Measurements from ENCODE around the gene CPZ. TPM values are rescaled to one million over a fixed set of nuclear protein-coding genes. Genes with fewer than 3 reads are reported as not detected.

The CPZ gene
- total and polyA plus RNA-seq, 2 experiments from 2014 or later: 24.6 to 37.3 TPM

DNA sequence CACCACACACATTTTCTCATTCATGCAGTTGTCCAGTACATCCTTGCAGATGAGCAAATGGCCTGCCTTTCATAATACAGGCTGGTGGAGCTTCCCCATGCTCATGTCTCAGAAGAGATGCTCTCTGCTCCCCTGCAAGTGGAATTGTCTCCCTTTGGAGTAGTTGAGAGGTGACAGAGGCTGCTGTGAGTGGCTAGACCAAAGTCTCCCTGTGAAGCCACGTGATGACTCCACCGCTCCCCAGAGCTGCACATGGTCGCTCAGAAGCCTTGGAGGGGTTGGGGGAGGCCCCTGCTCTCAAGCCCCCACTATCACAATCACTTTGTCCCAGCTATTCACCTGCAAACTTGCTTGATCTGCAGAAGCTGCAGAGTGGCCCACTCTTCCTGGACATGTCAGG is 13.8 kb upstream of the CPZ start:
- Mint-ChIP-seq H3K27me3 (ENCODE audit: insufficient read depth, low read depth, poor library complexity) (peaks cover 37% of the 10 kb centered on the region), H3K9me3 (no peaks in the 10 kb centered on the region), H3K36me3 (ENCODE audit: low read depth) (no peaks in the 10 kb centered on the region), H3K4me3 (peak overlapping the region; percentile 39; the same call in 1 of the 3 replicates), H3K4me1 (peaks cover 27% of the 10 kb centered on the region), H3K27ac (no peak overlapping the region)
- Histone ChIP-seq H2AFZ (no peak overlapping the region), H3K36me3 (ENCODE audit: insufficient read depth) (no peaks in the 10 kb centered on the region), H3K4me3 (no peak overlapping the region), H3K27me3 (ENCODE audit: insufficient read depth) (peaks cover 13% of the 10 kb centered on the region), H4K20me1 (replicated peaks; ENCODE audit: insufficient read depth) (no peaks in the 10 kb centered on the region), H3K9me2 (ENCODE audit: insufficient read depth) (no peaks in the 10 kb centered on the region), H3K79me2 (replicated peaks; ENCODE audit: insufficient read depth) (no peaks in the 10 kb centered on the region), H3K4me1 (ENCODE audit: insufficient read depth) (peaks cover 16% of the 10 kb centered on the region; the same call in 1 of the 2 replicates), H3K4me2 (no peak overlapping the region), H3K27ac (ENCODE audit: low read depth) (no peak overlapping the region), H3F3A (replicated peaks; ENCODE audit: low read depth) (0 out of 2 replicates have a peak, but pooled peaks cover 2% of the 10 kb centered on the region)
- no peak for ATAC-seq
- TF ChIP-seq EZH2phosphoT487 (IDR thresholded peaks at IDR 0.05; ENCODE audit: unreplicated experiment) (no peak), EZH2 (IDR thresholded peaks at IDR 0.05; ENCODE audit: low read depth, unreplicated experiment) (no peak), STAT1 (IDR thresholded peaks at IDR 0.05; ENCODE audit: unreplicated experiment) (no peak)
- DNase-seq (ENCODE audit: low spot score): no peak

DNA sequence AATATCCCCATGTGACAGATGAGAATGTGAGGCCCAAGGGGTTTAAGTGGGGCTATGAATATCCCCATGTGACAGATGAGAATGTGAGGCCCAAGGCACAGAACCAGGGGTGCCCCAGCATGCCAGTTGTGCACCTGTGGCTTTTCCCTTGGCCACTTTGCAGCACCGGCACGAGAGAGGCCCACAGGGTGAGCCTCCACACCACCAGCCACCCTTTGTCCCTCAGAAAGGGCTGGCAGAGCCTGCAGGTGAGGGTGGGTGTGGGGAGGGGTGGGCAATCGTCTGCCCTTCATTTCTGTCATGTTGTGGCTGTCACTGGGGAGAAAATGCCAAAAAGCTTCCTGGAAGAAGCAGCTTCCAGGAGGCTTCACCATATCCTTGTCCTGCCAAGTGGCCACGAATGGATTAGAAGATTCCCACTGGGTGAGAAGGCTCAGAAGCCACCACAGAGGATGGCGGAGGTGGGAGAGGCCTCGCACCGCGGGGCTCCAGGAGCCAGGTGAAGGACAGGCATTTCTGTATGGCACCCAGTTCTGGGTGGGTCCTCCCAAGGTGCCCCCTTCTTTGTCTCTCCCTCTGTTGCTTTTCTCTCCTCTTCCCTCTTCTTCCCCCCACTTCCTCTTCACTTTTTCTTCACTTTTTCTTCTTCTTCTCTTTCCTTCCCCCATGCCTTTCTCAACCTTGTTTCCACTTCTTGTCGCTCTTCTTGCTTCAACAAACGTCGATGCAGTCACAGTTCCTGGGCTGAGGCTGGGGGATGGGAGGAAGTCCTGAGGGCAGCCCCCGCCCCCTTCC is 12.8 kb upstream of the CPZ start:
- Histone ChIP-seq H3K27ac (ENCODE audit: low read depth) (no peak overlapping the region), H3K4me1 (ENCODE audit: insufficient read depth) (peaks cover 16% of the 10 kb centered on the region; the same call in 1 of the 2 replicates), H2AFZ (peak overlapping the region; percentile 49; the same call in 1 of the 2 replicates), H3K79me2 (replicated peaks; ENCODE audit: insufficient read depth) (no peaks in the 10 kb centered on the region), H3K27me3 (ENCODE audit: insufficient read depth) (peaks cover 13% of the 10 kb centered on the region), H3K9me2 (ENCODE audit: insufficient read depth) (no peaks in the 10 kb centered on the region), H3K4me2 (peak overlapping the region; percentile 89), H4K20me1 (replicated peaks; ENCODE audit: insufficient read depth) (no peaks in the 10 kb centered on the region), H3K4me3 (peak overlapping the region; percentile 65), H3K36me3 (ENCODE audit: insufficient read depth) (no peaks in the 10 kb centered on the region), H3F3A (replicated peaks; ENCODE audit: low read depth) (0 out of 2 replicates have a peak, but pooled peaks cover 2% of the 10 kb centered on the region)
- ATAC-seq: no peak
- H3K36me3 Mint-ChIP-seq (ENCODE audit: low read depth): no peaks in the 10 kb centered on the region
- no peak overlapping the region for H3K27ac Mint-ChIP-seq
- H3K27me3 Mint-ChIP-seq (ENCODE audit: insufficient read depth, low read depth, poor library complexity): peaks cover 37% of the 10 kb centered on the region
- H3K4me1 Mint-ChIP-seq: peaks cover 34% of the 10 kb centered on the region
- peak overlapping the region; percentile 65 for H3K4me3 Mint-ChIP-seq
- no peak for DNase-seq (ENCODE audit: low spot score)
- no peaks in the 10 kb centered on the region for H3K9me3 Mint-ChIP-seq
- no peak for TF ChIP-seq POLR2AphosphoS5 (IDR thresholded peaks at IDR 0.05; ENCODE audit: low read depth)
- no peak for TF ChIP-seq EZH2 (IDR thresholded peaks at IDR 0.05; ENCODE audit: low read depth, unreplicated experiment)
- TF ChIP-seq, protein P1, sequence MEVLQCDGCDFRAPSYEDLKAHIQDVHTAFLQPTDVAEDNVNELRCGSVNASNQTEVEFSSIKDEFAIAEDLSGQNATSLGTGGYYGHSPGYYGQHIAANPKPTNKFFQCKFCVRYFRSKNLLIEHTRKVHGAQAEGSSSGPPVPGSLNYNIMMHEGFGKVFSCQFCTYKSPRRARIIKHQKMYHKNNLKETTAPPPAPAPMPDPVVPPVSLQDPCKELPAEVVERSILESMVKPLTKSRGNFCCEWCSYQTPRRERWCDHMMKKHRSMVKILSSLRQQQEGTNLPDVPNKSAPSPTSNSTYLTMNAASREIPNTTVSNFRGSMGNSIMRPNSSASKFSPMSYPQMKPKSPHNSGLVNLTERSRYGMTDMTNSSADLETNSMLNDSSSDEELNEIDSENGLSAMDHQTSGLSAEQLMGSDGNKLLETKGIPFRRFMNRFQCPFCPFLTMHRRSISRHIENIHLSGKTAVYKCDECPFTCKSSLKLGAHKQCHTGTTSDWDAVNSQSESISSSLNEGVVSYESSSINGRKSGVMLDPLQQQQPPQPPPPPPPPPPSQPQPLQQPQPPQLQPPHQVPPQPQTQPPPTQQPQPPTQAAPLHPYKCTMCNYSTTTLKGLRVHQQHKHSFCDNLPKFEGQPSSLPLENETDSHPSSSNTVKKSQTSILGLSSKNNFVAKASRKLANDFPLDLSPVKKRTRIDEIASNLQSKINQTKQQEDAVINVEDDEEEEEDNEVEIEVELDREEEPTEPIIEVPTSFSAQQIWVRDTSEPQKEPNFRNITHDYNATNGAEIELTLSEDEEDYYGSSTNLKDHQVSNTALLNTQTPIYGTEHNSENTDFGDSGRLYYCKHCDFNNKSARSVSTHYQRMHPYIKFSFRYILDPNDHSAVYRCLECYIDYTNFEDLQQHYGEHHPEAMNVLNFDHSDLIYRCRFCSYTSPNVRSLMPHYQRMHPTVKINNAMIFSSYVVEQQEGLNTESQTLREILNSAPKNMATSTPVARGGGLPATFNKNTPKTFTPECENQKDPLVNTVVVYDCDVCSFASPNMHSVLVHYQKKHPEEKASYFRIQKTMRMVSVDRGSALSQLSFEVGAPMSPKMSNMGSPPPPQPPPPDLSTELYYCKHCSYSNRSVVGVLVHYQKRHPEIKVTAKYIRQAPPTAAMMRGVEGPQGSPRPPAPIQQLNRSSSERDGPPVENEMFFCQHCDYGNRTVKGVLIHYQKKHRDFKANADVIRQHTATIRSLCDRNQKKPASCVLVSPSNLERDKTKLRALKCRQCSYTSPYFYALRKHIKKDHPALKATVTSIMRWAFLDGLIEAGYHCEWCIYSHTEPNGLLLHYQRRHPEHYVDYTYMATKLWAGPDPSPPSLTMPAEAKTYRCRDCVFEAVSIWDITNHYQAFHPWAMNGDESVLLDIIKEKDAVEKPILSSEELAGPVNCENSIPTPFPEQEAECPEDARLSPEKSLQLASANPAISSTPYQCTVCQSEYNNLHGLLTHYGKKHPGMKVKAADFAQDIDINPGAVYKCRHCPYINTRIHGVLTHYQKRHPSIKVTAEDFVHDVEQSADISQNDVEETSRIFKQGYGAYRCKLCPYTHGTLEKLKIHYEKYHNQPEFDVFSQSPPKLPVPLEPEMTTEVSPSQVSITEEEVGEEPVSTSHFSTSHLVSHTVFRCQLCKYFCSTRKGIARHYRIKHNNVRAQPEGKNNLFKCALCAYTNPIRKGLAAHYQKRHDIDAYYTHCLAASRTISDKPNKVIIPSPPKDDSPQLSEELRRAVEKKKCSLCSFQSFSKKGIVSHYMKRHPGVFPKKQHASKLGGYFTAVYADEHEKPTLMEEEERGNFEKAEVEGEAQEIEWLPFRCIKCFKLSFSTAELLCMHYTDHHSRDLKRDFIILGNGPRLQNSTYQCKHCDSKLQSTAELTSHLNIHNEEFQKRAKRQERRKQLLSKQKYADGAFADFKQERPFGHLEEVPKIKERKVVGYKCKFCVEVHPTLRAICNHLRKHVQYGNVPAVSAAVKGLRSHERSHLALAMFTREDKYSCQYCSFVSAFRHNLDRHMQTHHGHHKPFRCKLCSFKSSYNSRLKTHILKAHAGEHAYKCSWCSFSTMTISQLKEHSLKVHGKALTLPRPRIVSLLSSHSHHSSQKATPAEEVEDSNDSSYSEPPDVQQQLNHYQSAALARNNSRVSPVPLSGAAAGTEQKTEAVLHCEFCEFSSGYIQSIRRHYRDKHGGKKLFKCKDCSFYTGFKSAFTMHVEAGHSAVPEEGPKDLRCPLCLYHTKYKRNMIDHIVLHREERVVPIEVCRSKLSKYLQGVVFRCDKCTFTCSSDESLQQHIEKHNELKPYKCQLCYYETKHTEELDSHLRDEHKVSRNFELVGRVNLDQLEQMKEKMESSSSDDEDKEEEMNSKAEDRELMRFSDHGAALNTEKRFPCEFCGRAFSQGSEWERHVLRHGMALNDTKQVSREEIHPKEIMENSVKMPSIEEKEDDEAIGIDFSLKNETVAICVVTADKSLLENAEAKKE (CRISPR knock-in tag; IDR thresholded peaks at IDR 0.05): no peak
- TF ChIP-seq EZH2phosphoT487 (IDR thresholded peaks at IDR 0.05; ENCODE audit: unreplicated experiment): no peak
- no peak for TF ChIP-seq STAT1 (IDR thresholded peaks at IDR 0.05; ENCODE audit: unreplicated experiment)
- no peak for TF ChIP-seq ZNF331 (CRISPR knock-in tag; IDR thresholded peaks at IDR 0.05; ENCODE audit: low read depth)
- no peak for TF ChIP-seq CREB1 (CRISPR knock-in tag; IDR thresholded peaks at IDR 0.05; ENCODE audit: low read depth)
- TF ChIP-seq, protein P2, sequence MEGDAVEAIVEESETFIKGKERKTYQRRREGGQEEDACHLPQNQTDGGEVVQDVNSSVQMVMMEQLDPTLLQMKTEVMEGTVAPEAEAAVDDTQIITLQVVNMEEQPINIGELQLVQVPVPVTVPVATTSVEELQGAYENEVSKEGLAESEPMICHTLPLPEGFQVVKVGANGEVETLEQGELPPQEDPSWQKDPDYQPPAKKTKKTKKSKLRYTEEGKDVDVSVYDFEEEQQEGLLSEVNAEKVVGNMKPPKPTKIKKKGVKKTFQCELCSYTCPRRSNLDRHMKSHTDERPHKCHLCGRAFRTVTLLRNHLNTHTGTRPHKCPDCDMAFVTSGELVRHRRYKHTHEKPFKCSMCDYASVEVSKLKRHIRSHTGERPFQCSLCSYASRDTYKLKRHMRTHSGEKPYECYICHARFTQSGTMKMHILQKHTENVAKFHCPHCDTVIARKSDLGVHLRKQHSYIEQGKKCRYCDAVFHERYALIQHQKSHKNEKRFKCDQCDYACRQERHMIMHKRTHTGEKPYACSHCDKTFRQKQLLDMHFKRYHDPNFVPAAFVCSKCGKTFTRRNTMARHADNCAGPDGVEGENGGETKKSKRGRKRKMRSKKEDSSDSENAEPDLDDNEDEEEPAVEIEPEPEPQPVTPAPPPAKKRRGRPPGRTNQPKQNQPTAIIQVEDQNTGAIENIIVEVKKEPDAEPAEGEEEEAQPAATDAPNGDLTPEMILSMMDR (conservative IDR thresholded peaks at IDR 0.05; ENCODE audit: low read depth in 2 of 2): no peak

All from GM23338 (cell line).